Measurements from ENCODE around the gene LRFN2. TPM values are rescaled to one million over a fixed set of nuclear protein-coding genes. Genes with fewer than 3 reads are reported as not detected.

Gene LRFN2
- total RNA-seq, 2 experiments from 2014 or later: not detected

GRCh38 chr6:40516429-40516828, 70.7 kb downstream of the LRFN2 start:
- no peaks in the 10 kb centered on the region for H3K9me3 ChIP-seq (ENCODE audit: control insufficient read depth in 1 of 2, insufficient read depth in 1 of 2, low read length in 2 of 2)
- no peaks in the 10 kb centered on the region for H3K36me3 ChIP-seq (ENCODE audit: insufficient read depth, low read length)
- H3K9me3 Mint-ChIP-seq: no peaks in the 10 kb centered on the region
- TF ChIP-seq CTCF (IDR thresholded peaks at IDR 0.05): no peak
- no peaks in the 10 kb centered on the region for H3K4me1 ChIP-seq (ENCODE audit: insufficient read depth, low read length)
- H3K4me3 Mint-ChIP-seq: no peak overlapping the region
- ChIA-PET POLR2A (no interaction called here), CTCF (no interaction called here)
- no peaks in the 10 kb centered on the region for H3K36me3 Mint-ChIP-seq (ENCODE audit: low read depth)
- H3K4me3 ChIP-seq (ENCODE audit: low read length): no peak overlapping the region
- no peak overlapping the region for H3K27ac ChIP-seq (ENCODE audit: low read depth in 1 of 2, low read length in 2 of 2)
- peaks cover 4% of the 10 kb centered on the region for H3K4me1 Mint-ChIP-seq (ENCODE audit: low read depth)
- intact Hi-C loops (cut with DNase I, micrococcal nuclease): no loop called here
- H3K27me3 Mint-ChIP-seq: no peaks in the 10 kb centered on the region
- H3K27me3 ChIP-seq (ENCODE audit: control insufficient read depth in 1 of 2, insufficient read depth in 2 of 2, low read length in 2 of 2): no peaks in the 10 kb centered on the region
- H3K27ac Mint-ChIP-seq: no peak overlapping the region
- ATAC-seq (ENCODE audit: poor library complexity) (no peak), DNase-seq (no peak)

GRCh38 chr6:40512340-40512739, 74.8 kb downstream of the LRFN2 start:
- no peak for TF ChIP-seq CTCF (IDR thresholded peaks at IDR 0.05)
- Mint-ChIP-seq H3K36me3 (ENCODE audit: low read depth) (no peaks in the 10 kb centered on the region), H3K4me1 (ENCODE audit: low read depth) (no peaks in the 10 kb centered on the region), H3K27me3 (no peaks in the 10 kb centered on the region), H3K27ac (no peak overlapping the region), H3K4me3 (no peak overlapping the region), H3K9me3 (no peaks in the 10 kb centered on the region)
- Histone ChIP-seq H3K4me3 (ENCODE audit: low read length) (no peak overlapping the region), H3K27me3 (ENCODE audit: control insufficient read depth in 1 of 2, insufficient read depth in 2 of 2, low read length in 2 of 2) (no peaks in the 10 kb centered on the region), H3K9me3 (ENCODE audit: control insufficient read depth in 1 of 2, insufficient read depth in 1 of 2, low read length in 2 of 2) (no peaks in the 10 kb centered on the region), H3K36me3 (ENCODE audit: insufficient read depth, low read length) (no peaks in the 10 kb centered on the region), H3K27ac (ENCODE audit: low read depth in 1 of 2, low read length in 2 of 2) (no peak overlapping the region), H3K4me1 (ENCODE audit: insufficient read depth, low read length) (no peaks in the 10 kb centered on the region)
- ChIA-PET POLR2A (no interaction called here), CTCF (no interaction called here)
- intact Hi-C loops (cut with DNase I, micrococcal nuclease): no loop called here
- no peak for DNase-seq
- no peak for ATAC-seq (ENCODE audit: poor library complexity)

- no peaks in the 10 kb centered on the region for H3K9me3 ChIP-seq (ENCODE audit: control insufficient read depth in 1 of 2, insufficient read depth in 1 of 2, low read length in 2 of 2)
- POLR2A ChIA-PET: no interaction called here
- no peak for DNase-seq
- no peaks in the 10 kb centered on the region for H3K27me3 Mint-ChIP-seq
- H3K36me3 Mint-ChIP-seq (ENCODE audit: low read depth): no peaks in the 10 kb centered on the region
- H3K27ac Mint-ChIP-seq: no peak overlapping the region
- CTCF ChIA-PET: no interaction called here
- no peak overlapping the region for H3K27ac ChIP-seq (ENCODE audit: low read depth in 1 of 2, low read length in 2 of 2)
- no peaks in the 10 kb centered on the region for H3K36me3 ChIP-seq (ENCODE audit: insufficient read depth, low read length)
- no peak overlapping the region for H3K4me3 Mint-ChIP-seq
- no peak for ATAC-seq (ENCODE audit: poor library complexity)
- no peaks in the 10 kb centered on the region for H3K27me3 ChIP-seq (ENCODE audit: control insufficient read depth in 1 of 2, insufficient read depth in 2 of 2, low read length in 2 of 2)
- H3K4me1 Mint-ChIP-seq (ENCODE audit: low read depth): no peaks in the 10 kb centered on the region
- no peaks in the 10 kb centered on the region for H3K4me1 ChIP-seq (ENCODE audit: insufficient read depth, low read length)
- H3K4me3 ChIP-seq (ENCODE audit: low read length): no peak overlapping the region
- H3K9me3 Mint-ChIP-seq: no peaks in the 10 kb centered on the region
- no peak for TF ChIP-seq CTCF (IDR thresholded peaks at IDR 0.05)
- intact Hi-C loops (cut with DNase I, micrococcal nuclease): no loop called here
Observed at GRCh38 chr6:40511884-40512283, 75.3 kb downstream of the LRFN2 start.
